Activated naive CD8-positive, alpha-beta T cell (primary cell): ENCODE data around the gene FBXO41.

ENCODE experiments used
- H3K27ac Mint-ChIP-seq: one replicate; pipeline ENCODE4 v1.8.0; 2021; ENCODE audit warnings: mixed read lengths
- H3K27me3 Mint-ChIP-seq: one replicate; pipeline ENCODE4 v1.8.0; 2021; ENCODE audit warnings: mixed read lengths
- H3K36me3 Mint-ChIP-seq: one replicate; pipeline ENCODE4 v1.8.0; 2021; ENCODE audit warnings: mixed read lengths
- H3K4me1 Mint-ChIP-seq: one replicate; pipeline ENCODE4 v1.8.0; 2021; ENCODE audit warnings: low read depth, mixed read lengths
- H3K4me3 Mint-ChIP-seq: one replicate; pipeline ENCODE4 v1.8.0; 2021; ENCODE audit warnings: mild to moderate bottlenecking, mixed read lengths
- H3K9me3 Mint-ChIP-seq: one replicate; pipeline ENCODE4 v1.8.0; 2021; ENCODE audit warnings: low read depth, mixed read lengths

FBXO41 gene

GRCh38 chr2:73232403-73233153 is 51.7 kb downstream of the FBXO41 start:
- Mint-ChIP-seq H3K4me1 (peaks cover 27% of the 10 kb centered on the region), H3K9me3 (no peaks in the 10 kb centered on the region), H3K36me3 (peaks cover 11% of the 10 kb centered on the region), H3K27me3 (no peaks in the 10 kb centered on the region), H3K4me3 (peak overlapping the region; percentile 100), H3K27ac (peak overlapping the region; percentile 97)

- Mint-ChIP-seq H3K4me1 (peaks cover 6% of the 10 kb centered on the region), H3K36me3 (no peaks in the 10 kb centered on the region), H3K27me3 (no peaks in the 10 kb centered on the region), H3K9me3 (no peaks in the 10 kb centered on the region), H3K4me3 (no peak overlapping the region), H3K27ac (no peak overlapping the region)
Observed at GRCh38 chr2:73228631-73229030, 55.6 kb downstream of the FBXO41 start.

- no peaks in the 10 kb centered on the region for H3K4me1 Mint-ChIP-seq
- H3K27ac Mint-ChIP-seq, result no peak overlapping the region
- H3K9me3 Mint-ChIP-seq, result no peaks in the 10 kb centered on the region
- no peaks in the 10 kb centered on the region for H3K27me3 Mint-ChIP-seq
- no peaks in the 10 kb centered on the region for H3K36me3 Mint-ChIP-seq
- H3K4me3 Mint-ChIP-seq, result no peak overlapping the region
Observed at GRCh38 chr2:73227086-73227485, 57.2 kb downstream of the FBXO41 start.

- H3K4me1 Mint-ChIP-seq, result no peaks in the 10 kb centered on the region
- no peaks in the 10 kb centered on the region for H3K27me3 Mint-ChIP-seq
- H3K27ac Mint-ChIP-seq, result no peak overlapping the region
- no peak overlapping the region for H3K4me3 Mint-ChIP-seq
- H3K9me3 Mint-ChIP-seq, result no peaks in the 10 kb centered on the region
- peaks cover 2% of the 10 kb centered on the region for H3K36me3 Mint-ChIP-seq
Observed at GRCh38 chr2:73225513-73226360, 58.5 kb downstream of the FBXO41 start.

- H3K9me3 Mint-ChIP-seq, result no peaks in the 10 kb centered on the region
- H3K36me3 Mint-ChIP-seq, result peaks cover 2% of the 10 kb centered on the region
- H3K27me3 Mint-ChIP-seq, result no peaks in the 10 kb centered on the region
- peak overlapping the region; percentile 36 for H3K27ac Mint-ChIP-seq
- H3K4me3 Mint-ChIP-seq, result no peak overlapping the region
- H3K4me1 Mint-ChIP-seq, result no peaks in the 10 kb centered on the region
Observed at GRCh38 chr2:73223821-73224220, 60.5 kb downstream of the FBXO41 start.

- H3K36me3 Mint-ChIP-seq, result peaks cover 2% of the 10 kb centered on the region
- H3K9me3 Mint-ChIP-seq, result no peaks in the 10 kb centered on the region
- H3K4me1 Mint-ChIP-seq, result peaks cover 29% of the 10 kb centered on the region
- H3K4me3 Mint-ChIP-seq, result no peak overlapping the region
- no peaks in the 10 kb centered on the region for H3K27me3 Mint-ChIP-seq
- H3K27ac Mint-ChIP-seq, result no peak overlapping the region
Observed at GRCh38 chr2:73218298-73218697, 66.0 kb downstream of the FBXO41 start.

GRCh38 chr2:73217826-73218225 is 66.5 kb downstream of the FBXO41 start:
- Mint-ChIP-seq H3K36me3 (peaks cover 2% of the 10 kb centered on the region), H3K27ac (no peak overlapping the region), H3K27me3 (no peaks in the 10 kb centered on the region), H3K4me3 (no peak overlapping the region), H3K4me1 (peaks cover 33% of the 10 kb centered on the region), H3K9me3 (no peaks in the 10 kb centered on the region)

GRCh38 chr2:73217160-73217559 is 67.1 kb downstream of the FBXO41 start:
- Mint-ChIP-seq H3K27me3 (no peaks in the 10 kb centered on the region), H3K36me3 (peaks cover 2% of the 10 kb centered on the region), H3K9me3 (no peaks in the 10 kb centered on the region), H3K27ac (no peak overlapping the region), H3K4me3 (no peak overlapping the region), H3K4me1 (peaks cover 38% of the 10 kb centered on the region)

GRCh38 chr2:73215254-73215653 is 69.0 kb downstream of the FBXO41 start:
- Mint-ChIP-seq H3K27ac (peak overlapping the region; percentile 98), H3K36me3 (no peaks in the 10 kb centered on the region), H3K4me3 (peak overlapping the region; percentile 99), H3K9me3 (no peaks in the 10 kb centered on the region), H3K27me3 (no peaks in the 10 kb centered on the region), H3K4me1 (peaks cover 38% of the 10 kb centered on the region)

GRCh38 chr2:73214120-73215035 is 69.9 kb downstream of the FBXO41 start, which contains the start of gene SMYD5:
Gene SMYD5 (plus strand): TSS chr2:73214245. CDS start chr2:73214267, 22 bp downstream.
- Mint-ChIP-seq H3K9me3 (no peaks in the 10 kb centered on the region), H3K4me1 (peaks cover 38% of the 10 kb centered on the region), H3K36me3 (no peaks in the 10 kb centered on the region), H3K4me3 (peak within 1 kb of the TSS; percentile 99), H3K27me3 (no peaks in the 10 kb centered on the region), H3K27ac (peak within 1 kb of the TSS; percentile 98)

GRCh38 chr2:73212448-73213176 is 71.7 kb downstream of the FBXO41 start:
- no peak overlapping the region for H3K27ac Mint-ChIP-seq
- peak overlapping the region; percentile 17 for H3K4me3 Mint-ChIP-seq
- no peaks in the 10 kb centered on the region for H3K36me3 Mint-ChIP-seq
- peaks cover 35% of the 10 kb centered on the region for H3K4me1 Mint-ChIP-seq
- peaks cover 4% of the 10 kb centered on the region for H3K27me3 Mint-ChIP-seq
- no peaks in the 10 kb centered on the region for H3K9me3 Mint-ChIP-seq

- Mint-ChIP-seq H3K27ac (no peak overlapping the region), H3K36me3 (no peaks in the 10 kb centered on the region), H3K4me3 (no peak overlapping the region), H3K9me3 (no peaks in the 10 kb centered on the region), H3K27me3 (peaks cover 4% of the 10 kb centered on the region), H3K4me1 (peaks cover 34% of the 10 kb centered on the region)
Observed at GRCh38 chr2:73212098-73212447, 72.2 kb downstream of the FBXO41 start.

GRCh38 chr2:73210696-73211095 is 73.6 kb downstream of the FBXO41 start:
- Mint-ChIP-seq H3K4me3 (no peak overlapping the region), H3K4me1 (peaks cover 30% of the 10 kb centered on the region), H3K27me3 (peaks cover 4% of the 10 kb centered on the region), H3K27ac (no peak overlapping the region), H3K9me3 (no peaks in the 10 kb centered on the region), H3K36me3 (no peaks in the 10 kb centered on the region)

GRCh38 chr2:73210019-73210418 is 74.3 kb downstream of the FBXO41 start:
- H3K27ac Mint-ChIP-seq, result no peak overlapping the region
- H3K9me3 Mint-ChIP-seq, result no peaks in the 10 kb centered on the region
- H3K27me3 Mint-ChIP-seq, result peaks cover 7% of the 10 kb centered on the region
- no peaks in the 10 kb centered on the region for H3K36me3 Mint-ChIP-seq
- H3K4me1 Mint-ChIP-seq, result peaks cover 23% of the 10 kb centered on the region
- H3K4me3 Mint-ChIP-seq, result no peak overlapping the region
